GM12873 (cell line): ENCODE measurements around the gene ZNF75A.

ENCODE experiments used
- TF ChIP-seq, protein P1 (sequence below): IDR thresholded peaks from 2 replicates; pipeline ENCODE4 v1.5.1; 2012; ENCODE audit warnings: low read depth, mild to moderate bottlenecking, moderate library complexity, low read length, control low read depth; ENCODE audit not compliant: insufficient read depth; ENCODE audit errors: missing control alignments

The ZNF75A gene

DNA sequence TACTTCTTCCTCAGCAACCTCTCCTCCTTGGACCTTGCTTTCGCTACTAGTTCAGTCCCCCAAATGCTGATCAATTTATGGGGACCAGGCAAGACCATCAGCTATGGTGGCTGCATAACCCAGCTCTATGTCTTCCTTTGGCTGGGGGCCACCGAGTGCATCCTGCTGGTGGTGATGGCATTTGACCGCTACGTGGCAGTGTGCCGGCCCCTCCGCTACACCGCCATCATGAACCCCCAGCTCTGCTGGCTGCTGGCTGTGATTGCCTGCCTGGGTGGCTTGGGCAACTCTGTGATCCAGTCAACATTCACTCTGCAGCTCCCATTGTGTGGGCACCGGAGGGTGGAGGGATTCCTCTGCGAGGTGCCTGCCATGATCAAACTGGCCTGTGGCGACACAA is 50.8 kb downstream of the ZNF75A start:
- TF ChIP-seq, protein P1, sequence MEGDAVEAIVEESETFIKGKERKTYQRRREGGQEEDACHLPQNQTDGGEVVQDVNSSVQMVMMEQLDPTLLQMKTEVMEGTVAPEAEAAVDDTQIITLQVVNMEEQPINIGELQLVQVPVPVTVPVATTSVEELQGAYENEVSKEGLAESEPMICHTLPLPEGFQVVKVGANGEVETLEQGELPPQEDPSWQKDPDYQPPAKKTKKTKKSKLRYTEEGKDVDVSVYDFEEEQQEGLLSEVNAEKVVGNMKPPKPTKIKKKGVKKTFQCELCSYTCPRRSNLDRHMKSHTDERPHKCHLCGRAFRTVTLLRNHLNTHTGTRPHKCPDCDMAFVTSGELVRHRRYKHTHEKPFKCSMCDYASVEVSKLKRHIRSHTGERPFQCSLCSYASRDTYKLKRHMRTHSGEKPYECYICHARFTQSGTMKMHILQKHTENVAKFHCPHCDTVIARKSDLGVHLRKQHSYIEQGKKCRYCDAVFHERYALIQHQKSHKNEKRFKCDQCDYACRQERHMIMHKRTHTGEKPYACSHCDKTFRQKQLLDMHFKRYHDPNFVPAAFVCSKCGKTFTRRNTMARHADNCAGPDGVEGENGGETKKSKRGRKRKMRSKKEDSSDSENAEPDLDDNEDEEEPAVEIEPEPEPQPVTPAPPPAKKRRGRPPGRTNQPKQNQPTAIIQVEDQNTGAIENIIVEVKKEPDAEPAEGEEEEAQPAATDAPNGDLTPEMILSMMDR: no peak

GRCh38 chr16:3358871-3359270 is 53.6 kb downstream of the ZNF75A start:
- TF ChIP-seq, protein P1: no peak

GRCh38 chr16:3362931-3363330 is 57.6 kb downstream of the ZNF75A start:
- TF ChIP-seq, protein P1: no peak

DNA sequence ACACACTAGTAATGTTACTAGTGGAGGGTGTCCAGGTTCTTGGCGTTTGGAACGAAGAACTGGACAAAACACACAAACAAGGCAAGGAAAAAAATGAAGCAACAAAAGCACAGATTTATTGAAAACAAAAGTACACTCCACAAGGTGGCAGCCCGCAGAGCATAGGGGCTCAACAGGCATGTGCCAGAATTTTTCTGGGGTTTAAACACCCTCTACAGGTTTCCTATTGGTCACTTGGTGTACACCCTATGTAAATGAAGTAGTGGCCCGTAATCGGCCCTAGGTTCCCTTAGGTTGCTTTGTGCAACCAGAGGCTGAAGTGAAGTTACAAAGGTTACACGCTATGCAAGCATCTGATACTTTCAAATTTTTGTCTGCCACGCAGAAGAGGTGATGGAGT is 58.5 kb downstream of the ZNF75A start:
- TF ChIP-seq, protein P1: no peak

DNA sequence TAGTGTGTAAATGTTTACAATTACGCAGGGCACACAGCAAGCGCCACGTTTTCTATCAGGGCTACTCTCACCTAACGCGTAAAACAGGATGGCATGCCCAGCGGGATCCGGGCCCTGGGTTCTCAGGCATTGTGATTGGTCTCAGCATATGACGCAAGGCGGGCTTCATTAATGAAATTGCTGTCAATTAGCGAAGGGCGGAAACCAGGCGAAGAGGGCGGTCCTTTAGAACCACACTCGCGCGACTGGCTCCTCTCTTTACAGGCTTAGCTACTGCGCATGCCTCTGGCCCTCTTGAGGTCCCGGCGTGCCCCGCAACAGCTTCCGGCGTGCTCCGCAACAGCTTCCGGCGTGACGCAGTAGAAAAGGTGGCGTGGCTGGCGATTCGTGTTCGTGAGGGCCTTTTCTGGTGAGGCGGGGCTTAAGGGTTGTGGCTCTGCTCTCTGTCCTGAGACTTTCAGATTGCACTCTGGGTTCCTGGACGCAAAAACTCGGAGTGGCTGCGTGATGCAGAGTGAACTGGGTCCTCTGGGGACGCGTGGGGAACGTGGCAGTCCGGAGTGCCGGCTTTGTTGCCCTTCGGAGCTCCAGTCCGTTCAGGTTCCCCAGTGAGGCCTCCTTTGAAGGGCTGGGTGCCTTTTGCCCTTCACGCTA is 59.6 kb downstream of the ZNF75A start:
- TF ChIP-seq, protein P1: no peak
